Activated T-cell treated with anti-CD3 and anti-CD28 coated beads, Interleukin-2, amount 50 U/mL, for 48 hours (primary cell): ENCODE data around the gene TDRD9.
A peak's percentile ranks its signal among the peaks of the same experiment; 100 is the strongest.

ENCODE experiments used
- DNase-seq, 2 experiments: peaks; one replicate each; pipeline ENCODE4 v3.0.0-alpha.2; 2020

The TDRD9 gene

DNA sequence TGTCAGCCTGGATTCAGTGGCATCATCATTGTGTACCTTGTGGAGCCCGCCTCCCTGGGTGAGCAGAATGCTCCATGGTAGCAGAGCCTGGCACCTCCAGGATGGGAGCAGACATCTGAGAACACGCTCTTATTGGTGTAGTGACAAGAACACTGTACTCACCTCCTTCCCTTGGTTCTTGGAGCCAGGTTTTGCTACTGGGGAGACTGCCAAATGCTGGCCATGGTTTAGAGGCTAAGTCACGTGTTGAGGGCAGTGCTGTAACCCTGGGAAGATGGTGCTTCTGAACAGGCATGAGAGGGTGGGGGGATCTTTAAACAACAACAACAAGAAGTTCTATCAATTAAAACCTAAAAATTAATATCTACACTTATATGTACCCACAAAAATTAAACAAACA is 109.6 kb downstream of the TDRD9 start:
- no peak for DNase-seq

DNA sequence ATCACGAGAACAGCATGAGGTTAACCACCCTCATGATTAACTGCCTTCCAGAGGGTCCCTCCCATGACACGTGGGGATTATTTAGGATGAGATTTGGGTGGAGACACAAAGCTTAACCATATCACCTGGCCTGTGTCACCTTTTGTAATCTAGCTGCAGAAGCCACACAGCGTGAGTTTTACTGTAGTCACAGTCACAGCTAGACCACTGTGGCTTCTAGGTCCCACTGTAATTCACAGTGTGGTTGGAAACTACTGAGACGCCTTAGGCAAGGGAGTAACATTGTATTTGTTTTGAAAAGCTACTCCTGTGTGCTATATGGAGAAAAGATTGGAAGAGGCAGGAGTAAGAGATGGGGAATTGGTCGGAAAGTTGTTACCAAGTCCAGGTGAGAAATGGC is 111.0 kb downstream of the TDRD9 start:
- DNase-seq, result no peak

- no peak for DNase-seq
Measured at GRCh38 chr14:104040539-104040938, 112.3 kb downstream of the TDRD9 start.

DNA sequence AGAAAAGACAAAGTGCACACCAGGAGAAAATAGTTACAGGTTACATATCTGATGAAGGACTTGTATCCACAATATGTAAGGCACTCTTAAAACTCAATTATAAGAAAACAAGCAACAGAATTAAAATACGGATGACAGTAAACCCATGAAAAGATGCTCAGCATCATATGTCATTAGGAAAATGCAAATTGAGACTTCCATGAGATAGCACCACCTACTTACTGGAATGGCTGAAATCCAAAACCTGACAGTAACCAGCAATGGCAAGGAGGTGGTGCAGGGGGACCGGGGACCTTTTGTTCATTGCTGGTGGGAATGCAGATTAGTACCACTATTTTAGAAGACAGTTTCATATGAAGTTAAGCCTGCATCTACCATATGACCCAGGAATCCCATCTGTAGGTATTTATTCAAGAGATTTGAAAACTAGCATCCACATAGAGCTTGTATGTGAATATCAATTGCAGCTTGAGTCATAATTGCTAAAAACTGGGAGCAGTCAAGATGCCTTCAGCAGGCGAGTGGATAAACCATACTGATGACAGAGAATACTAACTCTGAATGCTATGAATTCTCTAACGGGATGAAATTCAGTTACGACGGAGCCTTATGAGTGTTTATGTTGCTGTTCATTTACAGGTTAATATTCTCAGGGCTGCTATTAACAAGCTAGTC is 113.3 kb downstream of the TDRD9 start:
- no peak for DNase-seq

DNA sequence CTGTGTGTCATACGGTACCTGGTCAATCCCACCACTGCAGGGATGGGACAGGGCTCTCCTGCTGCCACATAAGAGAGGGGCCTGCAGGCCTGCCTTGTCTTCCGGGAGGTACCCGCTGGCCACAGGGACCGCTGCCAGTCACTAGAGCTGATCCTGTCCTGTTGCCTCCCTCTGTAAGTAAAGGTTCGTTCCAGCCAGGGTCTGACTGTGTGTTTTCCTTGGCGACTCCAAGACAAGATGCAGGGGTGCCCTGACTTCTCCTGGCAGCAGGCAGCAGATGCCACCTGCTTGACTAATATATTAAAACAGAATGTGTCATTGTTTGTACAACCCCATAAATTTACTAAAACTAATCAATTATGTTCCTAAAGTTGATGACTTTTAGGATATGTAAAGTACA is 115.8 kb downstream of the TDRD9 start:
- DNase-seq, result no peak

- DNase-seq, result no peak
Measured at GRCh38 chr14:104047761-104048160, 119.5 kb downstream of the TDRD9 start.

- DNase-seq, result no peak
Measured at GRCh38 chr14:104048758-104049507, 120.7 kb downstream of the TDRD9 start.

GRCh38 chr14:104049576-104050240 is 121.5 kb downstream of the TDRD9 start:
- DNase-seq, result no peak

GRCh38 chr14:104051092-104051813 is 123.0 kb downstream of the TDRD9 start:
- DNase-seq, result no peak

DNA sequence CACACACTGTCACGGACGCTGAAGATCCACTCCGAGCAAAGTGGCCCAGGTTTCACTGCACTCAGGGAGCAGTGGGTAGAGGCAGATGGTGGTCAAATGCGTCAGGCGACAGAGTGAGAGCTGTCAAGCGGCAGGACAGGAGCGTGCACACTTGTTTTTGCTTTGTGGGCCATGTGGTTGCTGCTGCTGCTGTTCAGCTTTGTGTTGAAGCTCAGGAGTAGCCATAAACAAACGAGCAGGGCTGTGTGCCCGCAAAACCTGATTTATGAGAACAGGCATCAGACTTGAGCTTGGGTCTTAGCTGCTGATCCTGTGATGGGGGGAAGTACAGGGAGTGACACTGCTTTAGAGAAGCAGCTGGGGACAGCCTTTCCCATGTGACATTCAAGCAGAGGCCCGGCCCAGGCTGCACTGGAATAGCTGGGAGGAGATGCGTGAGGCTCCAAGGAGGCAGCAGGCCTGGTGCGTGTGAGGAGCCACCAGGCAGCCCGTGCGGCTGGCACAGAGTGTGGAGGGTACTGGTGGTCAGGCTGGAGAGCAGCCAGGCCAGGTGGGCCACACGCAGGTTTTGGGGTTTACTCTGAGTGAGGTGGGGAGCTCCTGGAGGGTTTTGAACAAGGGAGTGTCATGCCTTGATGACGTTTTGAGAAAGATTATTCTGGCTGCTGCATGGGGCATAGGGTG is 126.1 kb downstream of the TDRD9 start:
- no peak for DNase-seq

DNA sequence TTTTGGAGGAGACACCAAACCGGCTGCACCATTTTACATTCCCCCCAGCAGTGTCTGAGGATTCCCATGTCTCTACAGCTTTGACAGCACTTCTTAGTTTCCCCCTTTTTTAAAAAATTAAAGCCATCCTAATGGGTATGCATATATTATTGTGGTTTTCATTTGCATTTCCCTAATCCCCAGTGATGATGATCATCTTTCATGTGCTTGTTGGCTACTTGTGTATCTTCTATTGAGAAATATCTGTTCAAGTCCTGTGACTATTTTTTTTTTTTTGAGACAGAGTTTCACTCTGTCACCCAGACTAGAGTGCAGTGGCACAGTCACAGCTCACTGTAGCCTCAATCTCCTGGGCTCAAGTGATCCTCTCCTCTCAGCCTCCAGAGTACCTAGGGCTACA is 134.0 kb downstream of the TDRD9 start:
- no peak for DNase-seq

DNA sequence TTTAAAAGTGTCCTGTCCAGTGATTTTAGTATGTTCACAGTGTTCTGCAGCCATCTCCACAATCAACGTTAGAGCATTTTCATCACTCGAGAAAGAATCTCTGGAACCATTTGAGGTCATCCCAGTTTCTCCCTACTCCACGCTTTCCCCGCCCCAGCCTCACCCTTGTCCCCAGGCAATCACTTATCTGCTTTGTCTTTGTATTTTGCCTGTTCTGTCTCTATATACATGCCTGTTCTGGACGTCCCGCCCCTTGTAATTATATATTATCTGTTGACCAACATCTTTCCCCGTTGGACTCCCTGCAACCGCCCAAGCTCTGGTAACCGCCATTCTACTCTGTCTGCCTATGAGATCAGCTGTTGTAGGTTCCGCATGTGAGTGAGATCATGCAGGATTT is 135.7 kb downstream of the TDRD9 start:
- DNase-seq, result no peak

- no peak for DNase-seq
Measured at GRCh38 chr14:104066279-104066678, 138.0 kb downstream of the TDRD9 start.

DNA sequence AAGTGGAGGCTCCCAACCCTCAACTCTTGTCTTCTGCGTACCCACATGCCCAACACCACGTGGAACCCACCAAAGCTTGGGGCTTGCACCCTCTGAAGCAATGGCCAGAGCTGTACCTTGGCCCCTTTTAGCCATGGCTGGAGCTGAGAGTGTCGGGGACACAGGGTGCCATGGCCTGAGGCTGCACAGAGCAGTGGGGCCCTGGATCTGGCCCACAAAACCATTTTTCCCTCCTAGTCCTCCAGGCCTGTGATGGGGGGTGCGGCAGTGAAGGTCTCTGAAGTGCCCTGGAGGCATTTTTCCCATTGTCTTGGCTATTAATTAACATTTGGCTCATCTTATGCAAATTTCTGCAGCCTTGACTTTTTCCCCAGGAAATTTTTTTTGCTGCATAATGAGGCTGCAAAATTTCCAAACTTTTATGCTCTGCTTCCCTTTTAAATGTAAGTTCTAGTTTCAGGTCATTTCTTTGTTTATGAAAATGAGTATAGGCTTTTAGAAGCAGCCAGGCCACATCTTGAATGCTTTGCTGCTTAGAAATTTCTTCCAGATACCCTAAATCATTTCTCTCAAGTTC is 138.6 kb downstream of the TDRD9 start:
- DNase-seq, result no peak

DNA sequence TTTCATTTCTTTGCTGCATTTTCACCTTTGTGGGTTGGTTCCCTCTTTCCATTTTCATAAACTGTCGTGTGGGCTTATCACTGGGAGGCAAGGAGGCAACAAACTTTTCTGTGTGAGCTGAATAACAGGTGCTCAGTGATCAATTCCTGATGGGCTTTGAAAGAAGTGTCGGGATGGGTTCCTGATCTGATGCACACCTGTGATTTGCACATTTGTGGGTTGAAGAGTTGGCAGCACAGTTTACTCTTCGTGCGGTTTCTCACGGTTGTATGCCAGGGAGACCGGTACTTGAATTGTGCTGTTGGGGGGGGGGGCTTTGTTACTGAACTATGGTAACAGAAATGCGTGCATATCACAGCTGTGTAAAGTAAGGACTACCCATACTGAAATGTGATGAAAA is 141.3 kb downstream of the TDRD9 start:
- DNase-seq, result no peak

DNA sequence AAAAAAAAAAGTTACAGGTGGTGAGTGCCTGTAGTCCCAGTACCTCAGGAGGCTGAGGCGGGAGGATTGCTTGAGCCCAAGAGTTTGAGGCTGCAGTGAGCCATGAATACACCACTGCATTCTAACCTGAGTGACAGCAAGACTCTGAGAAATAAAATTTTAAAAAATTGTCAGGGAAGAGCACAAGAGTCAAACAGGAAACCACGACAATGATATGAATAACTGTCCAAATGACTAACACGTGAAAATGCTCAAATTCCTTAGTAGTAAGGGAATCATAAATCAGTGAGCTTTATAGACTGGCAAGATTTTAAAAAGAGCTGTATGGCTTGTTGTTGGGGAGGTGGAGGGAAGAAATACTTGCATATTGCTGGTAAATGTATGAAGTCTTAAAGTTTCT is 144.3 kb downstream of the TDRD9 start:
- DNase-seq, result no peak

DNA sequence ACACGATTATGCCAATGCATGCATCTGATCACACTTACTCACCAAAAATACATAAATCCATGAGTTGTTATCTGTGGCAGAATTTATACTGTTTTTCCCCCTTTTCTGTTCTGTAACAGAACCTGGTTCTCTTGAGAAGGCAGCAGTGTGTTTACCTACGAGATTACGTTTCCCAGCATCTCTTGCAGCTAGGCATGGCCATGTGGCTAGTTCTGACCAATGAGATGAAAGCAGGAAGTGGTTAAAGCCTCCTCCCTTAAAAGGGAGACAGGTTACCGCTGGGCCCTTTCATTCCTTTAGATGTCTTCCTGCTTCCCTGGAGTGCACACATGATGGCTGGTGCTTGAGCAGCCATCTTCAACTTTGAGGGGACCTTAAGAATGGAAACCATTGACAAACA is 145.5 kb downstream of the TDRD9 start:
- DNase-seq, result no peak

- no peak for DNase-seq
Measured at GRCh38 chr14:104075530-104076151, 147.4 kb downstream of the TDRD9 start.

GRCh38 chr14:104076743-104077142 is 148.5 kb downstream of the TDRD9 start:
- DNase-seq, result no peak

DNA sequence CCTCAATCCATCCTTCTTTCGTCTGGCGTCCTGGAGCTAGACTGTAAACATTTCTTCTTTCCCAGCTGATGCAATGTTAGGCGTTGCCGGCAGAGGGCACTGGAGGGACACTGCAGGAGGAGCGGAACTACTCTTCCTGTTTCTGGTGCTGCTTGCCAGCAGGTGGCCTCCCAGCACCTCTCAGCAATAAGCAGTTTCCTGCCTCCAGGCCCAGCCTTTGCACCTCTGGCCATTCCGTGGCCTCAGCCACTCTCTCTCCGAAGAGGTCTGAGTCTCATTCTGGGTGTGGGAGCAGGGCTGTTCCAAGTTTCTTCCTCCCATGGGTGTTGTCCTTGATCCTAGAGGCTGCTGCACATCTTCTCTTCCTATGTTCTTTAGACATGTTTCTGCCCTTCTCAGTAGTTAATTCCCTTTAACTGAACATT is 149.8 kb downstream of the TDRD9 start:
- peak; percentile 90 to 91 for DNase-seq

GRCh38 chr14:104080376-104081260 is 152.4 kb downstream of the TDRD9 start:
- DNase-seq, result no peak
